GM12878 (cell line): ENCODE results near the gene TARM1. TPM values are rescaled to one million over a fixed set of nuclear protein-coding genes. Genes with fewer than 3 reads are reported as not detected.

ENCODE experiments used
- ATAC-seq: fragments of 200-7000 bp; cut with Tn5 transposase; 3 replicates; pipeline ENCODE4 v1.9.1; 2020; ENCODE audit warnings: mild to moderate bottlenecking, moderate library complexity
- BruUV-seq: library from RNA; stranded (reverse); fragments of 400-500 nt; replicated peaks from 2 replicates; lab custom pipeline; 2021; lab: Mats Ljungman, UMichigan
- CTCF ChIA-PET: fragments of 300-600 bp; sonication (Branson Sonifier 250); formaldehyde crosslinking; extraction: SDS; loops from one replicate; lab custom pipeline; 2021; ENCODE audit warnings: inconsistent platforms; lab: Yijun Ruan, JAX
- POLR2A ChIA-PET: fragments of 350-600 bp; formaldehyde crosslinking; extraction: SDS; loops from one replicate; lab custom pipeline; 2021; ENCODE audit warnings: inconsistent platforms; lab: Charles Lee
- RAD21 ChIA-PET: fragments of 300-600 bp; sonication (Branson Sonifier 250); formaldehyde crosslinking; loops from one replicate; lab custom pipeline; 2023; ENCODE audit warnings: antibody characterized with exemption; ENCODE audit not compliant: unreplicated experiment; lab: Charles Lee
- SMC1A ChIA-PET: fragments of 300-600 bp; sonication (Branson Sonifier 250); formaldehyde crosslinking; loops from one replicate; lab custom pipeline; 2023; ENCODE audit not compliant: unreplicated experiment, uncharacterized antibody; lab: Charles Lee
- DNase-seq: peaks from one replicate; pipeline ENCODE4 v3.0.0-alpha.2; 2011; ENCODE audit warnings: low read depth, low spot score
- FAIRE-seq: peaks from 3 replicates; lab custom pipeline; 2011; peaks lifted over from hg19 to GRCh38; lab: Jason Lieb, UNC
- H2AFZ ChIP-seq: 2 replicates; pipeline ENCODE4 v1.6.0; 2011; ENCODE audit warnings: low read depth, low read length, control low read depth; ENCODE audit not compliant: control insufficient read depth
- H3K27ac ChIP-seq: 2 replicates; pipeline ENCODE4 v1.5.1; 2011; ENCODE audit warnings: control low read depth; ENCODE audit not compliant: control insufficient read depth, insufficient read depth
- H3K27me3 ChIP-seq, 2 experiments: replicated peaks in 1 of 2; 2 replicates each; pipeline versions ENCODE4 v1.6.0 to v1.6.1; 2011; ENCODE audit warnings: low read length in 1 of 2; ENCODE audit not compliant: control insufficient read depth in 2 of 2, insufficient read depth in 2 of 2
- H3K36me3 ChIP-seq, 2 experiments: 2 replicates each; pipeline ENCODE4 v1.5.1; 2011; ENCODE audit warnings: low read length in 1 of 2; ENCODE audit not compliant: control insufficient read depth in 2 of 2, insufficient read depth in 2 of 2
- H3K4me1 ChIP-seq: 2 replicates; pipeline ENCODE4 v1.6.1; 2011; ENCODE audit warnings: mild to moderate bottlenecking, low read length, moderate library complexity, mixed read lengths; ENCODE audit not compliant: control insufficient read depth, insufficient read depth
- H3K4me2 ChIP-seq: 2 replicates; pipeline ENCODE4 v1.6.0; 2011; ENCODE audit warnings: control low read depth; ENCODE audit not compliant: control insufficient read depth, insufficient read depth
- H3K4me3 ChIP-seq: fragments of 200-600 bp; sonication (generic); 2 replicates; pipeline ENCODE4 v1.5.1; 2016
- H3K79me2 ChIP-seq: 2 replicates; pipeline ENCODE4 v1.6.0; 2011; ENCODE audit warnings: low read length; ENCODE audit not compliant: control insufficient read depth, insufficient read depth
- H3K9ac ChIP-seq: 2 replicates; pipeline ENCODE4 v1.8.0; 2011; ENCODE audit warnings: low read length, control low read depth, mixed read lengths; ENCODE audit not compliant: control insufficient read depth, insufficient read depth
- H3K9me3 ChIP-seq: replicated peaks from 3 replicates; pipeline ENCODE4 v1.5.1; 2011; ENCODE audit warnings: mild to moderate bottlenecking, low read length; ENCODE audit not compliant: control insufficient read depth, insufficient read depth
- H4K20me1 ChIP-seq: 2 replicates; pipeline ENCODE4 v1.6.0; 2011; ENCODE audit not compliant: control insufficient read depth, insufficient read depth
- BHLHE40 ChIP-seq, 2 experiments: fragments of 450-650 bp in 1 of 2; IDR thresholded peaks; 2 replicates each; pipeline ENCODE4 v1.6.1; 2011 to 2017; ENCODE audit warnings: low read depth in 2 of 2, borderline replicate concordance in 1 of 2, improper control_type of control experiment in 1 of 2, low read length in 1 of 2, mild to moderate bottlenecking in 1 of 2
- CREB1 ChIP-seq: IDR thresholded peaks from 2 replicates; pipeline ENCODE4 v1.6.1; 2012; ENCODE audit warnings: low read depth, mild to moderate bottlenecking, inconsistent platforms
- FOS ChIP-seq: IDR thresholded peaks from 3 replicates; pipeline ENCODE4 v1.6.1; 2011; ENCODE audit warnings: borderline replicate concordance; ENCODE audit not compliant: insufficient read length; ENCODE audit errors: extremely low read depth
- IKZF1 ChIP-seq: fragments of 450-650 bp; conservative IDR thresholded peaks from 2 replicates; pipeline ENCODE4 v1.6.1; 2017; ENCODE audit warnings: antibody characterized with exemption, mild to moderate bottlenecking
- NR2C1 ChIP-seq: fragments of 450-650 bp; IDR thresholded peaks from 2 replicates; pipeline ENCODE4 v1.6.1; 2017; ENCODE audit warnings: antibody characterized with exemption, mild to moderate bottlenecking, moderate library complexity
- TARDBP ChIP-seq: IDR thresholded peaks from 2 replicates; pipeline ENCODE4 v1.6.1; 2016; ENCODE audit warnings: borderline replicate concordance
- YY1 ChIP-seq: IDR thresholded peaks from 2 replicates; pipeline ENCODE4 v1.6.1; 2011; ENCODE audit warnings: low read depth, mild to moderate bottlenecking, low read length
- ZNF592 ChIP-seq: fragments of 450-650 bp; IDR thresholded peaks from 2 replicates; pipeline ENCODE4 v1.6.1; 2017; ENCODE audit warnings: mild to moderate bottlenecking, moderate library complexity
- WGBS: methylation state at CpG from one replicate; pipeline ENCODE4 v1.1.6; 2016; ENCODE audit warnings: low lambda C conversion rate; ENCODE audit not compliant: insufficient replicate concordance, insufficient coverage; ENCODE audit errors: missing lambda C conversion rate; 5-methylcytosine and 5-hydroxymethylcytosine counted together
- in situ Hi-C: fragments of 300-500 bp; cut with MboI; formaldehyde crosslinking; loops from 9 replicates; pipeline ENCODE4 v1.14.3; 2018; ENCODE audit warnings: mixed read lengths
- intact Hi-C: fragments of 100-400 bp; cut with micrococcal nuclease; formaldehyde crosslinking; loops from one replicate; pipeline ENCODE4 v1.14.2; 2022; ENCODE audit not compliant: unreplicated experiment
- polyA plus RNA-seq, 11 experiments: library from polyadenylated mRNA; depleted of rRNA in 4 of 11; unstranded in 6 of 11; stranded (reverse) in 5 of 11; fragments of >200 nt; fragmentation: Nextera tagmentation in 4 of 11; fragmentation: Illumina TruSeq in 1 of 11; extraction: Ambion mirVana in 4 of 11; extraction: Trizol in 1 of 11; gene quantifications; 1 replicate in 1 of 11; 2 replicates in 10 of 11; pipeline versions ENCODE4 v1.2.1 to v1.2.3, GENCODE V29; 2011 to 2016; ENCODE audit warnings: inconsistent platforms in 2 of 11, missing spikeins in 2 of 11, low read depth in 1 of 11
- total RNA-seq, 4 experiments: library from RNA; depleted of rRNA in 3 of 4; stranded (reverse); fragments of >200 nt in 3 of 4; fragmentation: Illumina TruSeq in 1 of 4; extraction: Trizol in 1 of 4; gene quantifications; 2 replicates each; pipeline versions ENCODE4 v1.2.1 to v1.2.3, GENCODE V29; 2013 to 2021

Gene TARM1
- total and polyA plus RNA-seq, 10 of the 15 experiments (the other 5 are each of a cell fraction or from before 2014, with no cell fraction given), result not detected

GRCh38 chr19:54123682-54124081, 42.5 kb upstream of the TARM1 start:
- H3K4me3 ChIP-seq, result no peak overlapping the region
- H3K9me3 ChIP-seq, result no peaks in the 10 kb centered on the region
- SMC1A ChIA-PET, result no interaction called here
- intact Hi-C loops, result no loop called here
- CTCF ChIA-PET, result no interaction called here
- DNase-seq (no peak), FAIRE-seq (no peak), ATAC-seq (no peak)
- peaks cover 9 to 25% of the 10 kb centered on the region in 2 experiments for H3K36me3 ChIP-seq
- POLR2A ChIA-PET, result interaction anchor here (0.8 kb wide), 1 partner anchor 13 kb away, joined by 4 read pairs; no protein-coding TSS in a partner anchor
- no peak overlapping the region for H3K27ac ChIP-seq
- no peaks in the 10 kb centered on the region for H3K4me1 ChIP-seq
- 98% methylated on average over 17 of the region's 17 CpGs for WGBS
- in situ Hi-C loops, result no loop called here
- RAD21 ChIA-PET, result no interaction called here
- no peaks in the 10 kb centered on the region for H3K27me3 ChIP-seq
- TF ChIP-seq TARDBP, result no peak
- no peak for TF ChIP-seq YY1
- no peak for TF ChIP-seq BHLHE40 (IDR thresholded peaks at IDR 0.05; ENCODE audit: borderline replicate concordance in 1 of 2, low read depth in 2 of 2, low read length in 1 of 2)
- no peak for TF ChIP-seq NR2C1
- no peak for TF ChIP-seq FOS
- TF ChIP-seq ZNF592, result no peak
- TF ChIP-seq CREB1, result no peak
- TF ChIP-seq IKZF1, result no peak
- no peaks in the 10 kb centered on the region for H4K20me1 ChIP-seq
- H3K4me2 ChIP-seq, result no peak overlapping the region
- no peaks in the 10 kb centered on the region for H3K79me2 ChIP-seq
- BruUV-seq, result no TSS peak
- no peak overlapping the region for H3K9ac ChIP-seq
- H2AFZ ChIP-seq, result no peak overlapping the region
